Measurements from ENCODE around the gene NCEH1.
"Not testable (repeated sequence)": the region's sequence is repeated elsewhere in the genome, so short reads cannot be mapped to it uniquely, and the experiment has no call there.

- TF ChIP-seq POLR2A, EP300 (IDR thresholded peaks at IDR 0.05): not testable (repeated sequence)
Measured at GRCh38 chr3:172594900-172595663, 115.8 kb downstream of the NCEH1 start.

Data from sigmoid colon (tissue), 4 donors.